Measurements from ENCODE around the gene ANG. TPM values are rescaled to one million over a fixed set of nuclear protein-coding genes. Genes with fewer than 3 reads are reported as not detected.
"Not testable (repeated sequence)": the region's sequence is repeated elsewhere in the genome, so short reads cannot be mapped to it uniquely, and the experiment has no call there.

The ANG gene
- total RNA-seq, 1 donor from 2014 or later: 29.3 TPM

DNA sequence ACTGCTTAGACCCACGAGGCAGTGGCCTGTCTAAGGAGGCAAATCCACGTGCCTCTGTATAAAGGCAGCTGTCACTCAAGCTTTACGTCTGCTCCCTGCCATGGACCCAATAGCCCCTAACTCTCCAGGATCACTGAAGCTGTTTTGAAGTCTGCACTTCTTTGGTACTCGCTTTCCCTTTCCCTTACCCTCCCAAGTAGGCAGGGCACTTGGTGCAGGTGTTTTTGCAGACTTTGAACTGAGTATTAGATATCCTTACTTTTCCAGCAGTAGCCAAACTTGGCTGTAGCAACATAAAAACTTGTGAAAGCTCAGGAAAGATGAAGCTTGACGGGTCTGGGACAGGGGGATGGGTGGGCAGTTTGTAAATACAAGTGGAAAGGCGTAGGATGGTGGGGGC, 29.2 kb upstream of the ANG start:
- Histone ChIP-seq H3K27me3 (ENCODE audit: low read depth) (peaks cover 52% of the 10 kb centered on the region), H3K27ac (no peak overlapping the region), H3K4me1 (peaks cover 12% of the 10 kb centered on the region), H3K9me3 (no peaks in the 10 kb centered on the region), H3K4me3 (no peak overlapping the region), H3K36me3 (no peaks in the 10 kb centered on the region)
- ATAC-seq (no peak), DNase-seq (no peak)
- intact Hi-C loops (cut with DNase I): no loop called here
- TF ChIP-seq, protein P1, sequence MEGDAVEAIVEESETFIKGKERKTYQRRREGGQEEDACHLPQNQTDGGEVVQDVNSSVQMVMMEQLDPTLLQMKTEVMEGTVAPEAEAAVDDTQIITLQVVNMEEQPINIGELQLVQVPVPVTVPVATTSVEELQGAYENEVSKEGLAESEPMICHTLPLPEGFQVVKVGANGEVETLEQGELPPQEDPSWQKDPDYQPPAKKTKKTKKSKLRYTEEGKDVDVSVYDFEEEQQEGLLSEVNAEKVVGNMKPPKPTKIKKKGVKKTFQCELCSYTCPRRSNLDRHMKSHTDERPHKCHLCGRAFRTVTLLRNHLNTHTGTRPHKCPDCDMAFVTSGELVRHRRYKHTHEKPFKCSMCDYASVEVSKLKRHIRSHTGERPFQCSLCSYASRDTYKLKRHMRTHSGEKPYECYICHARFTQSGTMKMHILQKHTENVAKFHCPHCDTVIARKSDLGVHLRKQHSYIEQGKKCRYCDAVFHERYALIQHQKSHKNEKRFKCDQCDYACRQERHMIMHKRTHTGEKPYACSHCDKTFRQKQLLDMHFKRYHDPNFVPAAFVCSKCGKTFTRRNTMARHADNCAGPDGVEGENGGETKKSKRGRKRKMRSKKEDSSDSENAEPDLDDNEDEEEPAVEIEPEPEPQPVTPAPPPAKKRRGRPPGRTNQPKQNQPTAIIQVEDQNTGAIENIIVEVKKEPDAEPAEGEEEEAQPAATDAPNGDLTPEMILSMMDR (IDR thresholded peaks at IDR 0.05): no peak

DNA sequence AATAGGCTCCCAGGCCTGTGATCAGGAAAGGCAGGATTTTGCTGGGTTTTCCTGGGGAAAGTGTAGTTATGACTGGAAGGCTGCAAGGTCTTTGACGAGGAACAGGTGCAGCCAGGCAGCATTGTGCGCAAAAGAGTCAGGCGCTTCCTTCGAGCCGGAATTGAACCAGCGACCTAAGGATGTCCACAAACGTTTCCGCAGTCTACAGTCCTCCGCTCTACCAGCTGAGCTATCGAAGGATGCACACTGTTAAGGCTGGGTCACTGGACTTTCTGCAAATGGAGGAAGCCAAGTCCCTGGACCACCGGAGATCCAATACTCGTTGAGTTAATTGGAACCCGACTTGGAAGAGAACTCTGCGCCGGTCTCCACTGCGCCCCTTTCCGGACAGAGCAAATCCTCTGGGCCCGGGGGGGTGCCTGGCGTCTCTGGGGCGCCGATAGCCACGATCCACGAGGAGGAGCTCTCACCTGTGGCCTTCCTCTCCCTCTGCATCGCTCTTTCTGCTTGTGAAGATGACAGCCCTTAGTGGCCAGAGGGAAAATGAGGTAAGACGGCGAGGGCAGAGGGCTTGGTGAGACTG, 28.7 kb upstream of the ANG start:
- Histone ChIP-seq H3K27ac (no peak overlapping the region), H3K4me1 (peaks cover 12% of the 10 kb centered on the region), H3K4me3 (no peak overlapping the region), H3K27me3 (ENCODE audit: low read depth) (peaks cover 54% of the 10 kb centered on the region), H3K36me3 (no peaks in the 10 kb centered on the region), H3K9me3 (no peaks in the 10 kb centered on the region)
- intact Hi-C loops (cut with DNase I): no loop called here
- DNase-seq (no peak), ATAC-seq (no peak)
- TF ChIP-seq, protein P1 (IDR thresholded peaks at IDR 0.05): no peak

DNA sequence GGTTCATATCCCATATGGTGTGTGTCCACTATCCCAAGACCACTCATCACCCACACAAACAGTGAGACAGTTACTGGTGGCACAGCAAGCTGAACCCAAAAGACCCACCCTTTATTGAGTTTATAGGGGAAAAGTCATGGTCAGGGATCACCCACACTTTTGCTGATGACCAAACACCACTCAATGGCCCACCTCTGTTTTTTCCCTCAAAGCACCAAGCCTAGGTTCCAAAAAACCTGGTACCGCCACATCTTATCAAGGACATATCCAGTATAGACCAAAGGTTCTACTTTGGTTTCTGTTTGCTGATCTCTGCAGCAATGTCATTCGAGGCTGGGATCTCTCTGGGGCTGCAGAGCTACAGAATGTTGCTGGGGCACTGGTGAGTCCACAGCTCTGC, 27.4 kb upstream of the ANG start:
- Histone ChIP-seq H3K4me1 (peaks cover 12% of the 10 kb centered on the region), H3K4me3 (no peak overlapping the region), H3K36me3 (no peaks in the 10 kb centered on the region), H3K9me3 (no peaks in the 10 kb centered on the region), H3K27ac (no peak overlapping the region), H3K27me3 (ENCODE audit: low read depth) (peaks cover 43% of the 10 kb centered on the region)
- no peak for ATAC-seq
- intact Hi-C loops (cut with DNase I): no loop called here
- no peak for DNase-seq
- TF ChIP-seq, protein P1 (IDR thresholded peaks at IDR 0.05): no peak

DNA sequence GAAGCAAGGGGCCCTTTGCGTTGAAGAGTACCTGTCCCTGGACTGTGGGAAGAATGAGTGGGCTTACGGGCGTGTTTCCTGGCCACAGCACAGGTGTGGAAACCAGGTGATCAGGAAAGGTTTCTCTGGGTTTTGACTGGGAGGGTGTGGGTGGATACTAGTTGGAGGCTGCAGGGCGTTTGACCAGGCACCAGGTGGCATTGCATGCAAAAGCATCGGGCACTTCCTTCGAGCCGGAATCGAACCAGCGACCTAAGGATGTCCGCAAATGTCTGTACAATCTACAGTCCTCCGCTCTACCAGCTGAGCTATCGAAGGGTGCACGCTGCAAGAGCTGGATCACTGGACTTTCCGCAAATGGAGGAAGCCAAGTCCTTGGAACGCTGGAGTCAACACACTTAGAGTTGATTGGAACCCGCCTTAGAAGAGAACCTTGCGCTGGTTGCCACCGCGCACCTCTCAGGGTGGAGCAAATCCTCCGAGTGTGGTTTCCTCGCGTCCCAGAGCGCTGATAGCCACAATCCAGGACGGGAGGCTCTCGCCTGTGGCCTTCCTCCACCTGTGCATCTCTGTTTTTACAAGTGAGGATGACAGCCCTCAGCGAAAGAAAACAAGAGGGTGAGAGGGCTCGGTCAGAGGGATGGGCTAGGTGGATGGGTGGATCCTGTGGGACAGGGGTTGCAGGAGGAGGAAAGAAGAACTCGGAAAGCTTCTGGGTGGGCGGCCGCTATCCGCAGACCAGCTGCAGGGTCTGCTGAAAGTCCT, 25.4 kb upstream of the ANG start:
- peaks cover 12% of the 10 kb centered on the region for H3K4me1 ChIP-seq
- intact Hi-C loops (cut with DNase I): no loop called here
- H3K27me3 ChIP-seq (ENCODE audit: low read depth): peaks cover 31% of the 10 kb centered on the region
- peak overlapping the region; percentile 43 for H3K4me3 ChIP-seq
- ATAC-seq (peak; percentile 89 to 96), DNase-seq (peak; percentile 78)
- no peak overlapping the region for H3K27ac ChIP-seq
- H3K36me3 ChIP-seq: no peaks in the 10 kb centered on the region
- H3K9me3 ChIP-seq: no peaks in the 10 kb centered on the region
- TF ChIP-seq, protein P1 (IDR thresholded peaks at IDR 0.05): peak; percentile 56

DNA sequence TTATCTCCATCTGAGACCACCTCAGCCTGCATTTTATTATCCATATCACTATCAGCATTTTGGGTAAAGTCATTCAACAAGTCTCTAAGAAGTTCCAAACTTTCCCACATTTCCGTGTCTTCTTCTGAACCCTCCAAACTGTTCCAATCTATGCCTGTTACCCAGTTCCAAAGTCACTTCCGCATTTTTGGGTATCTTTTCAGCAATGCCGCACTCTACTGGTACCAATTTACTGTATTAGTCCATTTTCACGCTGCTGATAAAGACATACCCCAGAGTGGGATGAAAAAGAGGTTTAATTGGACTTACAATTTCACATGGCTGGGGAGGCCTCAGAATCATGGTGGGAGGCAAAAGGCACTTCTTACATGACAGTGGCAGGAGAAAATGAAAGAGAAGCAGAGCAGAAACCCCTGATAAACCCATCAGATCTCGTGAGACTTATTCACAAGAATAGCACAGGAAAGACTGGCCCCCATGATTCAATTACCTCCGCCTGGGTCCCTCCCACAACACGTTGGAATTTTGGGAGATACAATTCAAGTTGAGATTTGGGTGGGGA, 22.1 kb upstream of the ANG start:
- DNase-seq; H3K9me3 ChIP-seq; ATAC-seq; intact Hi-C loops (cut with DNase I); H3K27me3 ChIP-seq (ENCODE audit: low read depth); H3K36me3 ChIP-seq; H3K4me3 ChIP-seq; H3K27ac ChIP-seq: not testable (repeated sequence)
- H3K4me1 ChIP-seq: peaks cover 12% of the 10 kb centered on the region

DNA sequence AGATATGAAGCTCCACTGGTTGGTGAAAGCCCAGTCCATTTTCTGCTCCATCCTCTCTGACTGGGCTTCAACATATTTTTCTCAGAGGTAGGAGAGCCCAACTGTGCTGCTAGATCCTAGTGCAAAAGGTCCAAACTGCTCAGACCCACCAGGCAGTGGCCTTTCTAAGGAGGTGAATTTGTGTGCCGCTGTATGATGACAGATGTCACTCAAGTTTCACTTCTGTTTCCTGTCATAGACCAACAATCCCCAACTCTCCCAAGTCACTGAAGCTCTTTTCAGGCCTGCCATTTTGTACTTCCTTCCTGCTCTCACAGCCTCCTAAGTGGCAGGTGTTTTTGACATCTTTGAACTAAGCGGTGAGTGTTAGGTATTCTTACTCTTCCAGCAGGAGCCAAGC, 20.6 kb upstream of the ANG start:
- H3K36me3 ChIP-seq: no peaks in the 10 kb centered on the region
- ATAC-seq (no peak), DNase-seq (no peak)
- no peak overlapping the region for H3K27ac ChIP-seq
- H3K27me3 ChIP-seq (ENCODE audit: low read depth): peaks cover 9% of the 10 kb centered on the region
- no peaks in the 10 kb centered on the region for H3K9me3 ChIP-seq
- TF ChIP-seq, protein P1 (IDR thresholded peaks at IDR 0.05): no peak
- H3K4me3 ChIP-seq: no peak overlapping the region
- intact Hi-C loops (cut with DNase I): no loop called here
- H3K4me1 ChIP-seq: peaks cover 12% of the 10 kb centered on the region
